ENCODE results near the gene RGS8.

Gene RGS8

GRCh38 chr1:182671750-182672486 is 12.5 kb downstream of the RGS8 start:
- no peak for DNase-seq (ENCODE audit: low read depth in 2 of 2)

GRCh38 chr1:182670032-182670749 is 14.2 kb downstream of the RGS8 start:
- no peak for DNase-seq (ENCODE audit: low read depth in 2 of 2)

- no peak for DNase-seq (ENCODE audit: low read depth in 2 of 2)
These were observed 15.1 kb downstream of the RGS8 start for GRCh38 chr1:182669266-182669665.

- no peak for DNase-seq (ENCODE audit: low read depth in 2 of 2)
These were observed 15.8 kb downstream of the RGS8 start for GRCh38 chr1:182668521-182669054.

GRCh38 chr1:182667848-182668505 is 16.4 kb downstream of the RGS8 start:
- DNase-seq (ENCODE audit: low read depth in 2 of 2): no peak

GRCh38 chr1:182666706-182667105 is 17.7 kb downstream of the RGS8 start:
- DNase-seq (ENCODE audit: low read depth in 2 of 2): no peak

GRCh38 chr1:182664296-182664695 is 20.1 kb downstream of the RGS8 start:
- no peak for DNase-seq (ENCODE audit: low read depth in 2 of 2)

DNA sequence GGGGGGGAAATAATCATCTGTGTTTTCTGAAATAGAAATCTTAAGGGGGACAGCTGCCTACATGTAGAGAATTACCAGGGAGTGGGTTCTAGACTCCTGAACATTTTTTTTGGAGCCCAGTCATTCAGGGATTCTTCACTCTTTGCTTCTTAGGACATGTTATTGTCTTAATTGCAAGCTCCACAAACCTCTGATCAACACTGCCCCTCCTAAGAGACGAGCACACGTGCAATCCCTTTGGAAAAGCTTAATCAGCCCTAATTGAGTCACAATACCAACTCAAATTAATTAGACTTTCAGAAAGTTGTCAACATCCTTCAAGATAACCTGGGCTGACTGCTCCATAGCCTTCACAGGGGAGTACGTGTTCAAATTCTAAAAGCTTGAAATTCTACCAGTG is 21.4 kb downstream of the RGS8 start:
- no peak for DNase-seq (ENCODE audit: low read depth in 2 of 2)

- no peak for DNase-seq (ENCODE audit: low read depth in 2 of 2)
These were observed 22.1 kb downstream of the RGS8 start for GRCh38 chr1:182662121-182662890.

GRCh38 chr1:182658055-182658454 is 26.3 kb downstream of the RGS8 start:
- no peak for DNase-seq (ENCODE audit: low read depth in 2 of 2)

DNA sequence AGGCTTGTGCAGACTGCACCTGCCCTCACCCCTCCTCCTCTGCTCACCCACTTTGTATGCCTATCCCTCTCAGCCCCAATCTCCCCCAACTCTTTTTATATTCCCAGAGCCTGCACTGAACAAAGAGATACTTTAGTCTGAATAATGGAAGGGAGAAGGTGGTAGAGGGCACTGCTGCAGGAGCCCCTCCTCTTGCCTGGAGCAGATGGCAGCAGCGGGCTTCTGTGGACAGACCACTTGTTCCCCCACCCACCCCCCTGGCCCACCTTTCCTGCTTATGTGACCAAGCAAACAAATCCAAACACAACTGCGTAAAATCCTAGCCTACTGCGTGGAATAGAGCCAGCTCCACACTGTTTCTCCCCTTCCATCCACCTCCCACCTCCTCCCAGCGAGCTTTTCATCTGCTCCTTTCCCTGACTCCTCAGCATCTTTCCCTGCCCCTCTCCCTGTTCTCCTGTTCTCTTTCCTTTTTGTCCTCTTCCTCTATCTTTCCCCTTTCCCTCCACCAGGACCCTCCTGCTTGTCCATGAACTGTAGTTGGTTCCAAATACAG is 27.5 kb downstream of the RGS8 start:
- DNase-seq (ENCODE audit: low read depth in 2 of 2): no peak

DNA sequence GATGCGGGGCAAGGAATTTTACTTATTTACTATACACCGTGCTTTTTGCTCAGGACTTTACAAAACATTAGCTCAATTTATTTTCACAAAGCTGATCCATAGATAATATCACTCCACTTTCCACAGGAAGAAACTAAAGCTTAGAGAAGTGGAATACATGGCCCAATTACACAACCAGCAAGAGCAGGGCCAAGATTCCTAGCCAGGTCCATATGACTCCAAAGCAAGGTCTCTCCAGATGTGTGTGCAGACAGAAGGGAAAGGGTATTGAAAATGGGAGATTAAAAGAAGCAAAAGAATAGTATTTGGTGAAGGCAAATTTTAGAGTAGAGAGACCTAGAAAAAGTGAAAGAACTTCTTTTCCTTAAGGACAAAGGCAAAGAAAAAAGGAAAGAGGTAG is 30.4 kb downstream of the RGS8 start:
- no peak for DNase-seq (ENCODE audit: low read depth in 2 of 2)

GRCh38 chr1:182652933-182653332 is 31.5 kb downstream of the RGS8 start:
- DNase-seq (ENCODE audit: low read depth in 2 of 2): no peak

GRCh38 chr1:182651339-182651724 is 33.1 kb downstream of the RGS8 start:
- DNase-seq (ENCODE audit: low read depth in 2 of 2): no peak

- DNase-seq (ENCODE audit: low read depth in 2 of 2): no peak
These were observed 33.6 kb downstream of the RGS8 start for GRCh38 chr1:182650678-182651338.

DNA sequence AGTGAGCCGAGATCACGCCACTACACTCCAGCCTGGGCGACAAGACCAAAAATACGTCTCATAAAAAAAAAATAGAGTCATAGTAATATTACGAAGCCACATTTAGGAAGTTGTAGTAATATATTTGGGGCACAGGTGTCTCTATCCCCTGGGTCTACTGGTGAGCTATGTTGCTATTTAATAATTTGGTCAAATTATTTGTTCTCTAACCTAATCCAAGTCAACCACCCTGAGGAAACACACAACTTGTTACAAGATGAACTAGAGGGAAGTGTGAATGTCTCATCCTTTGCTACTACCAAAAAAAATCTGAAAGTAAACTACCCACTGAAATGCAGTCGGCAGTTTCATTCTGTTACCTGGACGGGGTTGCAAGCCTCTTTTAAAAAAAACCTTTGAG is 35.3 kb downstream of the RGS8 start:
- no peak for DNase-seq (ENCODE audit: low read depth in 2 of 2)

GRCh38 chr1:182646739-182647138 is 37.6 kb downstream of the RGS8 start:
- DNase-seq (ENCODE audit: low read depth in 2 of 2): no peak

DNA sequence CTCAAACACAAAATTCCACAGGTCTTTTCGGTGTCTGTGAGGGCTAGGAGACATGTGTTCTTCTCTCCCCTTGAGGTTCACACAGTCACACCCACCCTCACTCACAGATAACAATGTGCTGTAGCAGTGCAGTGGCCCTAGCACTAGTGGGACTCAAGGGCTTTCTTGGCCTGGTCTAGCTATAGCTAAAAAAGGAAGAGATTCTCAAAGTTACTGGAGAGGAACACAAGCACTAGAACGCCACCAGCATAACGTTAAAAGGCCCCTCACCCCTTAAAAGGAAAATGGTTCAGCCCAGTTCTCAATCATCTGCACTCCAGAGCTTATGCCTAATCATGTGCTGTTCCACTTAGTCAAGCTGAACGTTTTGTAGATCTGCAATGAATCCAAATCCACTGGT is 39.5 kb downstream of the RGS8 start:
- no peak for DNase-seq (ENCODE audit: low read depth in 2 of 2)

- no peak for DNase-seq (ENCODE audit: low read depth in 2 of 2)
These were observed 40.7 kb downstream of the RGS8 start for GRCh38 chr1:182643699-182644098.

GRCh38 chr1:182642461-182642860 is 41.9 kb downstream of the RGS8 start:
- no peak for DNase-seq (ENCODE audit: low read depth in 2 of 2)

- no peak for DNase-seq (ENCODE audit: low read depth in 2 of 2)
These were observed 42.8 kb downstream of the RGS8 start for GRCh38 chr1:182641561-182641960.

All from fibroblast of skin of left biceps (primary cell).